HFFc6 (cell line): Measurements from ENCODE around the gene HNRNPU. TPM values are rescaled to one million over a fixed set of nuclear protein-coding genes. Genes with fewer than 3 reads are reported as not detected.

ENCODE experiments used
- DNase-seq: peaks from one replicate; pipeline ENCODE4 v3.0.0-alpha.2; 2018
- H3K27ac Mint-ChIP-seq: 2 replicates; pipeline ENCODE4 v1.8.0; 2020; ENCODE audit warnings: mild to moderate bottlenecking, mixed read lengths
- H3K27me3 Mint-ChIP-seq: 2 replicates; pipeline ENCODE4 v1.8.0; 2021; ENCODE audit warnings: mild to moderate bottlenecking, moderate library complexity, mixed read lengths; ENCODE audit not compliant: insufficient read depth
- H3K36me3 Mint-ChIP-seq: 2 replicates; pipeline ENCODE4 v1.8.0; 2021; ENCODE audit warnings: low read depth, mixed read lengths
- H3K4me1 Mint-ChIP-seq: 2 replicates; pipeline ENCODE4 v1.8.0; 2020; ENCODE audit warnings: low read depth, mixed read lengths
- H3K4me3 Mint-ChIP-seq: 2 replicates; pipeline ENCODE4 v1.8.0; 2020; ENCODE audit warnings: mild to moderate bottlenecking, moderate library complexity, mixed read lengths
- H3K9me3 Mint-ChIP-seq: 2 replicates; pipeline ENCODE4 v1.8.0; 2020; ENCODE audit warnings: mild to moderate bottlenecking, mixed read lengths
- total RNA-seq, 6 experiments: library from RNA; stranded (reverse); fragmentation: NEBNext Ultra II Directional; extraction: Animal tissue kit (Norgen Biotek cat#: 25700); gene quantifications; 2 replicates in 1 of 6; 3 replicates in 5 of 6; pipeline ENCODE4 v1.2.3, GENCODE V29; 2021
- TF ChIP-seq, protein P1 (sequence below): fragments of 200-600 bp; sonication (generic); IDR thresholded peaks from 2 replicates; pipeline ENCODE4 v1.5.0; 2021; ENCODE audit warnings: antibody characterized with exemption, mild to moderate bottlenecking

HNRNPU gene
- total RNA-seq, 6 experiments from 2014 or later: 266 to 344 (median 322) TPM

GRCh38 chr1:244844155-244845121, 19.9 kb downstream of the HNRNPU start:
- Mint-ChIP-seq H3K9me3 (no peaks in the 10 kb centered on the region), H3K4me3 (no peak overlapping the region), H3K27me3 (no peaks in the 10 kb centered on the region; the same call in 1 of the 2 replicates), H3K36me3 (peaks cover 54% of the 10 kb centered on the region), H3K4me1 (peaks cover 44% of the 10 kb centered on the region), H3K27ac (peak overlapping the region; percentile 29; the same call in 1 of the 2 replicates)
- no peak for DNase-seq
- TF ChIP-seq, protein P1, sequence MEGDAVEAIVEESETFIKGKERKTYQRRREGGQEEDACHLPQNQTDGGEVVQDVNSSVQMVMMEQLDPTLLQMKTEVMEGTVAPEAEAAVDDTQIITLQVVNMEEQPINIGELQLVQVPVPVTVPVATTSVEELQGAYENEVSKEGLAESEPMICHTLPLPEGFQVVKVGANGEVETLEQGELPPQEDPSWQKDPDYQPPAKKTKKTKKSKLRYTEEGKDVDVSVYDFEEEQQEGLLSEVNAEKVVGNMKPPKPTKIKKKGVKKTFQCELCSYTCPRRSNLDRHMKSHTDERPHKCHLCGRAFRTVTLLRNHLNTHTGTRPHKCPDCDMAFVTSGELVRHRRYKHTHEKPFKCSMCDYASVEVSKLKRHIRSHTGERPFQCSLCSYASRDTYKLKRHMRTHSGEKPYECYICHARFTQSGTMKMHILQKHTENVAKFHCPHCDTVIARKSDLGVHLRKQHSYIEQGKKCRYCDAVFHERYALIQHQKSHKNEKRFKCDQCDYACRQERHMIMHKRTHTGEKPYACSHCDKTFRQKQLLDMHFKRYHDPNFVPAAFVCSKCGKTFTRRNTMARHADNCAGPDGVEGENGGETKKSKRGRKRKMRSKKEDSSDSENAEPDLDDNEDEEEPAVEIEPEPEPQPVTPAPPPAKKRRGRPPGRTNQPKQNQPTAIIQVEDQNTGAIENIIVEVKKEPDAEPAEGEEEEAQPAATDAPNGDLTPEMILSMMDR: no peak

DNA sequence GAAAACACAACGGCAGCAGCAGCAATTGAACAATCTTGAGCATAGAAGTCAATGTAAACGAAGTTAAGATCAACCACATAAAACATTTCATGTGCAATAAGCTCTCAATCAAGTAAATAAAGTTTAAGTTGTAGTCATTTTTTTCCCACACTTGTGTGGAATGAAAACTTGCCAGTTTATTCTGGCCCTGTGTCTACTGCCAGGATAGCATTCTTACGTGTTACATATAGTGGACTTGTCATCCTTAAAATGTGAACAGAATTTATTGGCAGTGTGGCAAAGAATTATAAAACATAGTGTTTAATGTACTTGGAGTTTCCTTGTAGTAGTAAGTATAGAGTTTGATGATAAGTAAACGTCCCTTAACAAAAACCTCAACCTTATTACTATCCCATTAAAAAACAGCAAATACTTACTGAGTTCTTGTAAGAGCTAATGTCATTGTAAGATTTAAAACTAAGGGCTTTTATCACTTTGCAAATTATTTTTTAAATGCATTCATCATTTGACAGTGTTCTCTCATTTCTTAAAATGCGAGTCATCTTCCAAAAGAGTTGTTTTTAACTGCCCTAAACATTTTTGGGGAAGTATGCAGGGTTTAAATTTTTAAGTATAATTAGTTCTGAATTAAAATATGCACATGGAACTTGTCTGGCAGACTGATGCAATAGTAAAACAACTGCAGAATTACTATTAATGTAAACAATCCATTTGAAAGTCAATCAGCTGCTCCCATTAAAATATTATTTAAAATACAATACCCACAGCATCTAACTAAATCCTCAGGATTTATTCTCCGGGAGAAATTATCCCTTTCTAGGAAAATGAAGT, 21.0 kb downstream of the HNRNPU start:
- TF ChIP-seq, protein P1: no peak
- Mint-ChIP-seq H3K4me1 (peaks cover 55% of the 10 kb centered on the region), H3K36me3 (peaks cover 56% of the 10 kb centered on the region), H3K4me3 (no peak overlapping the region), H3K27ac (peak overlapping the region; percentile 51), H3K9me3 (no peaks in the 10 kb centered on the region), H3K27me3 (no peaks in the 10 kb centered on the region)
- DNase-seq: no peak

DNA sequence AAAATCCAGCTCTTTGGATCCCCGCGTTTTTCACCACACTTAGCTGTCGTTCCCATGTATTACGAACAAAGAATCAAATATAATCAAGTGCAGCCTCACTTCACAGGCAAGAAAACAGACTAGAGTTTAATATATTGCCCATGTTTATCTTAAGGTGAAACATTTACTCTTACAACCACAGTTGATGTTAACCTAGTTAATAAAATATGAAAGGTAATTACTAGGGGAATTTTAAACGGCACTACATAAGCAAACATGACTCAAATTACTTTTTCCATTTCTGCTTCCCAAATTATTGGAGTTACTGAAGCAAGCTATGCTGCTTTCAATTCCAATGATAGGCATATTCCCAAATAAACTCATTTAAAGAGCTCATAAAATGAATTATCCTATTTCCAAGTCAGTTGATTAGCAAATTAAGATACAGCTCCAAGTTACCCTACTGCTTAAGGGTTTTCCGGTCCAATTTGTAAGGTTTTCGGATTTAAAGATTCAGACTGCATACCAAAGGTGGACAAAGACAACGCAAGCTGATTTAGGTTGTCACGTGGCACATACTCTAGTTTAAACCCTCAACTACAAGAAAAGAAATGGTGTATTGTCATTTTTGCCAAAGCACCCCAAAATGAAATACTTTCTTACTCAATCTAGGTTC, 22.9 kb downstream of the HNRNPU start:
- Mint-ChIP-seq H3K4me3 (no peak overlapping the region), H3K36me3 (peaks cover 54% of the 10 kb centered on the region), H3K27me3 (no peaks in the 10 kb centered on the region), H3K4me1 (peaks cover 73% of the 10 kb centered on the region), H3K27ac (peak overlapping the region; percentile 38; the same call in 1 of the 2 replicates), H3K9me3 (no peaks in the 10 kb centered on the region)
- TF ChIP-seq, protein P1: no peak
- no peak for DNase-seq

- H3K4me1 Mint-ChIP-seq: peaks cover 73% of the 10 kb centered on the region
- H3K27ac Mint-ChIP-seq: peak overlapping the region; percentile 23
- H3K36me3 Mint-ChIP-seq: peaks cover 50% of the 10 kb centered on the region
- H3K27me3 Mint-ChIP-seq: no peaks in the 10 kb centered on the region
- no peak overlapping the region for H3K4me3 Mint-ChIP-seq
- no peak for DNase-seq
- no peaks in the 10 kb centered on the region for H3K9me3 Mint-ChIP-seq
- TF ChIP-seq, protein P1: no peak
These were observed 24.0 kb downstream of the HNRNPU start for GRCh38 chr1:244840219-244840794.

- peaks cover 74% of the 10 kb centered on the region for H3K4me1 Mint-ChIP-seq
- no peaks in the 10 kb centered on the region for H3K27me3 Mint-ChIP-seq
- no peaks in the 10 kb centered on the region for H3K9me3 Mint-ChIP-seq
- H3K36me3 Mint-ChIP-seq: peaks cover 50% of the 10 kb centered on the region
- DNase-seq: no peak
- H3K4me3 Mint-ChIP-seq: no peak overlapping the region; the same call in 1 of the 2 replicates
- TF ChIP-seq, protein P1: no peak
- peak overlapping the region; percentile 47; the same call in 1 of the 2 replicates for H3K27ac Mint-ChIP-seq
These were observed 24.7 kb downstream of the HNRNPU start for GRCh38 chr1:244839656-244840055.
